Osteocyte (in vitro differentiated cells): ENCODE data around the gene G6PD. TPM values are rescaled to one million over a fixed set of nuclear protein-coding genes. Genes with fewer than 3 reads are reported as not detected.

Source experiments
- DNase-seq: peaks from one replicate; pipeline ENCODE4 v3.0.0; 2021; ENCODE audit warnings: mixed read lengths; ENCODE audit not compliant: unreplicated experiment; ENCODE audit errors: extremely low spot score
- H3K27ac Mint-ChIP-seq: one replicate; pipeline ENCODE4 v1.8.0; 2021; ENCODE audit warnings: mild to moderate bottlenecking, mixed read lengths; ENCODE audit not compliant: unreplicated experiment
- H3K27me3 Mint-ChIP-seq: one replicate; pipeline ENCODE4 v1.8.0; 2021; ENCODE audit warnings: mixed read lengths; ENCODE audit not compliant: unreplicated experiment
- H3K36me3 Mint-ChIP-seq: one replicate; pipeline ENCODE4 v1.8.0; 2021; ENCODE audit warnings: mixed read lengths; ENCODE audit not compliant: unreplicated experiment
- H3K4me1 Mint-ChIP-seq: one replicate; pipeline ENCODE4 v1.8.0; 2021; ENCODE audit warnings: mixed read lengths; ENCODE audit not compliant: unreplicated experiment
- H3K4me3 Mint-ChIP-seq: one replicate; pipeline ENCODE4 v1.8.0; 2021; ENCODE audit warnings: mild to moderate bottlenecking, moderate library complexity, mixed read lengths; ENCODE audit not compliant: unreplicated experiment
- H3K9me3 Mint-ChIP-seq: one replicate; pipeline ENCODE4 v1.8.0; 2021; ENCODE audit warnings: mixed read lengths; ENCODE audit not compliant: unreplicated experiment
- total RNA-seq: library from RNA; stranded (reverse); gene quantifications from 2 replicates; pipeline ENCODE4 v1.2.1, GENCODE V29; 2021
- TF ChIP-seq, protein P1 (sequence below): fragments of 200-600 bp; sonication (generic); IDR thresholded peaks from 2 replicates; pipeline ENCODE4 v1.5.0; 2021; ENCODE audit warnings: antibody characterized with exemption, mild to moderate bottlenecking, moderate library complexity

G6PD gene
- total RNA-seq, 1 donor from 2014 or later: 108 TPM

- no peak overlapping the region for H3K27ac Mint-ChIP-seq
- no peaks in the 10 kb centered on the region for H3K27me3 Mint-ChIP-seq
- H3K4me1 Mint-ChIP-seq: peaks cover 13% of the 10 kb centered on the region
- TF ChIP-seq, protein P1, sequence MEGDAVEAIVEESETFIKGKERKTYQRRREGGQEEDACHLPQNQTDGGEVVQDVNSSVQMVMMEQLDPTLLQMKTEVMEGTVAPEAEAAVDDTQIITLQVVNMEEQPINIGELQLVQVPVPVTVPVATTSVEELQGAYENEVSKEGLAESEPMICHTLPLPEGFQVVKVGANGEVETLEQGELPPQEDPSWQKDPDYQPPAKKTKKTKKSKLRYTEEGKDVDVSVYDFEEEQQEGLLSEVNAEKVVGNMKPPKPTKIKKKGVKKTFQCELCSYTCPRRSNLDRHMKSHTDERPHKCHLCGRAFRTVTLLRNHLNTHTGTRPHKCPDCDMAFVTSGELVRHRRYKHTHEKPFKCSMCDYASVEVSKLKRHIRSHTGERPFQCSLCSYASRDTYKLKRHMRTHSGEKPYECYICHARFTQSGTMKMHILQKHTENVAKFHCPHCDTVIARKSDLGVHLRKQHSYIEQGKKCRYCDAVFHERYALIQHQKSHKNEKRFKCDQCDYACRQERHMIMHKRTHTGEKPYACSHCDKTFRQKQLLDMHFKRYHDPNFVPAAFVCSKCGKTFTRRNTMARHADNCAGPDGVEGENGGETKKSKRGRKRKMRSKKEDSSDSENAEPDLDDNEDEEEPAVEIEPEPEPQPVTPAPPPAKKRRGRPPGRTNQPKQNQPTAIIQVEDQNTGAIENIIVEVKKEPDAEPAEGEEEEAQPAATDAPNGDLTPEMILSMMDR: no peak
- H3K36me3 Mint-ChIP-seq: no peaks in the 10 kb centered on the region
- DNase-seq: no peak
- no peaks in the 10 kb centered on the region for H3K9me3 Mint-ChIP-seq
- H3K4me3 Mint-ChIP-seq: no peak overlapping the region
Observed at GRCh38 chrX:154517101-154517781, 29.4 kb downstream of the G6PD start.

GRCh38 chrX:154516656-154517100, 30.0 kb downstream of the G6PD start:
- DNase-seq: no peak
- Mint-ChIP-seq H3K36me3 (no peaks in the 10 kb centered on the region), H3K27me3 (no peaks in the 10 kb centered on the region), H3K27ac (peak overlapping the region; percentile 81), H3K4me1 (peaks cover 13% of the 10 kb centered on the region), H3K9me3 (no peaks in the 10 kb centered on the region), H3K4me3 (peak overlapping the region; percentile 74)
- TF ChIP-seq, protein P1: no peak

DNA sequence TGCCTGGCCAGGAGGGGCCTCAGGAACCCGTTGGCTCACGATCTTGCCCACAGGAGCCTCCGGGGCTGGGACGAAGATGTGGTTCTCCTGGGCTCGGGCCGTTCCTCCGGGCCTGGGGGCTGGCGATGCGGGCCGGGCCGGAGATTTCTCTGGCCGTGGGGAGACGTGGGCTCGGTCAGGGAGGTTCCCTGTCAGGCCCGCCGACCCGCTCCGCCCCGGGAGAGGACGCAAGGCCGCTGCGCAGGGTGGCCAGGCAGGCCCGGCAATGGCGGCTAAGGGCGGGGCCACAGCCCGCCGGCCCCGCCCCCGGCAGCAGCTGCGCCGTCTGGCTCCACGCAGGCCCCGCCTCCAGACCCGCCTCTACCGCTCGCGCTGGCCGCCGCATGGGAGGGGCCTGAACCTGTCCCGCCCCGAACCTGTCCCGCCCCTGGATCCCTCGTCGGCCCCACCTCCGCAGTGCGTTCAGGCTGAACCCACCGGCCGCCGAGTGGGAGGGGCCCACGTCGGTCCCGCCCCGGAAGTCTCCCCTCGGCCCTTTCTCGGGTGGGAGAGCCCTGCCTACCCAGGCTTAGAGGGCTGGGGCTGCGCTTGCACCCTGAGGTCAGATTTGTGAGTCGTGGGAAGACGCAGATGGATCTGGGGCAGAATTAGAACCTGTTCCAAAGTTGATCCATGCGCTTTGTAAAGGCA, 30.5 kb downstream of the G6PD start, which contains the start of gene FAM3A:
Gene FAM3A (minus strand): TSS at position 267 of the 690 bp plus-strand sequence. CDS start 460 bp downstream, outside the sequence.
- H3K27me3 Mint-ChIP-seq: no peaks in the 10 kb centered on the region
- H3K9me3 Mint-ChIP-seq: no peaks in the 10 kb centered on the region
- peaks cover 1% of the 10 kb centered on the region for H3K36me3 Mint-ChIP-seq
- peak within 1 kb of the TSS; percentile 78 for H3K4me3 Mint-ChIP-seq
- H3K4me1 Mint-ChIP-seq: peaks cover 13% of the 10 kb centered on the region
- peak; percentile 97 for DNase-seq
- TF ChIP-seq, protein P1: no peak
- peak within 1 kb of the TSS; percentile 81 for H3K27ac Mint-ChIP-seq

DNA sequence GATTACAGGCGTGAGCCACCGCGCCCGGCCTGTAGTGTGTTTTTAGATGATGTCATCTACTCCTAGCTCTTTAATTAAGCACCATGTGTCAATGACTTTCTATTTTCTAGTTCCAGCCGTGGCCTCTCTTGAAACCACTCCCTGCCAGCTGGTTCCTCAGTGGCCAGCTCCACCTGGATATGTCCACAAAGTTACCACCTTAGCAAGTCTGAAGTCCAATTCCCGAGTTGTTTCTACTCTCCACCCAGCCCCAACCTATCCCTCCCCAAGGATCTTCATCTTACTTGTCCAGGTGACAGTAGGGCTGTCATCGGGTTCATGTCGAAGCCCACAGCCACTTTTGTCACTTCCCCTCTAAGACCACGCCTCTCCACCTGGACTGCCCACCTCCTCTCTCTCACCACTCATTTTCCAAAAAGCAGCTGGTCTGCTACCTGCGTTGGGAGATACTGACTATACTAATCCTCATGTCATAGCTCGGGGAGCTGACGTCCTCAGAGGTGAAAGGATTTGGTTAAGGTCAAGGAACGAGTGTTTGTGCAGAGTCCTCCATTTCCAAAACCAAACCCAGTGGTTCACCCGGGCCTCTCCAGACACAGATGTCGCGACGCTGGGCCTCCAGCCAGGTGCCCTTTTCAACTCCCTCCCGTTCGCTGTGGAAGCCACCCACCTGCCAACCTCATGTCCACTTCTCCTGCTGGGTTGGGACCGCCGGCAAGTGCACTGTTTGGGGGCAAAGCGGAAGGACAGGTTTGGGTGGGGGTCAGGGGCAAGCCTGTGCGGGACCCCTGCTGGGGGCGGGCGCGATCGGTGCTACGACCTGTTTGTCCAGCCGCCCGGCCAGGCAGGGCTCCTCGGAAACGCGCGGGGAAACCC, 31.3 kb downstream of the G6PD start:
- Mint-ChIP-seq H3K9me3 (no peaks in the 10 kb centered on the region), H3K27ac (peak overlapping the region; percentile 55), H3K27me3 (no peaks in the 10 kb centered on the region), H3K4me1 (peaks cover 13% of the 10 kb centered on the region), H3K36me3 (peaks cover 5% of the 10 kb centered on the region), H3K4me3 (peak overlapping the region; percentile 78)
- TF ChIP-seq, protein P1: no peak
- no peak for DNase-seq
